CD4-positive, alpha-beta T cell treated with Interleukin-4 for 4 hours (primary cell): ENCODE results near the gene TACR1.

Source experiments
- DNase-seq: peaks from one replicate; pipeline ENCODE4 v3.0.0-alpha.2; 2020

Gene TACR1

DNA sequence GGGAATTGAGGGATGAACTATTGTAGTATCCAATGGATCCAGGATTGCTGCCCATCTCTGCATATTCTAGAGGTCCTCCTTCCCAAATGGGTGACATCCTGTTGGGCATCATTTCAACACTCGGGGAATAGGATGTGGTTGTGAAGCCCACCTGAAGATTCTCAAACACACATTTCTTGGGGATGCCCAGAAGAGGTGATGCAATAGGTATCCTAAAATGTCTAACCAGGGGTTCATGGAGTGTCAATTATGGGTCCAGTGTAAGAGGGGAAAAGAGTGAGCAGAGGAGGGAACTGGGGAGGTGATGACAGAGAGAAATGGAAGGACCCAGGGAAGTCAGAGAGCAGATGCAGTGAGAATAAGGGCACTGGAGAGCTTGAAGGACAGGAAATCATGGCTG is 188.7 kb downstream of the TACR1 start:
- no peak for DNase-seq

DNA sequence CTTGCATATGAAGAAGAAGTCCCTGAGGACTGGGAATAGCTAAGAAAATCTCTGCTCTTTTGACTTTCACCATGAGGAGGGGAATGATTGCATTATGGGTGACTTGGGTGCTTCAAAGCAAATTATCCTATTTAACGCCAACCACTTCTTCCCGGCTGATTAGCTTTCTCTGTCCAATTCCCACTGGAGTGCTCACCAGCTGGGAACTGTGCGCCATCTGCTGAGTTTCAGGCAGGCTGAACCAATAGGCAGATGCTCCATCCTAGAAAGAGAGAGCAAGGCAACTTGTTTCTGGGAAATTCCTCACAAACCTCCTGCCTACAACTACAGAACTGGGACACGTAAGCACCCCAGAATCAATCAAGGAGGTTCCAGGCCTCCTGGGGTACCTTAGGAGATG is 191.5 kb downstream of the TACR1 start:
- no peak for DNase-seq

DNA sequence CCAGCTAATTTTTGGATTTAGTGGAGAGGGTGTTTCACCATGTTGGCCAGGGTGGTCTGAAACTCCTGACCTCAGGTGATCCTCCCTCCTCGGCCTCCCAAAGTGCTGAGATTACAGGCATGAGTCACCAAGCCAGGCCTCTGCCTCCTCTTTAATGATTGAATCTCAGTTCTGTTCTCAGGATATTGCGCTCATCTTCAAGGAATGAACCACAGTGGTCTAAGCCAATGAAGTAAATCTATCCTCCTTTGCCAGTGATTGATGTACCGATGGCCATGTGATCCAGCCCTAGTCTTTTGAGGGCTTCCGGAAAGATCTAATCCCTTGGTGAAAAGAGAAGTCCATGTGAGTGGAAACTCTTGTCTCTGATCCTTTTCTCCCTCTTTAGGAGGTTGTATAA is 192.3 kb downstream of the TACR1 start:
- no peak for DNase-seq

DNA sequence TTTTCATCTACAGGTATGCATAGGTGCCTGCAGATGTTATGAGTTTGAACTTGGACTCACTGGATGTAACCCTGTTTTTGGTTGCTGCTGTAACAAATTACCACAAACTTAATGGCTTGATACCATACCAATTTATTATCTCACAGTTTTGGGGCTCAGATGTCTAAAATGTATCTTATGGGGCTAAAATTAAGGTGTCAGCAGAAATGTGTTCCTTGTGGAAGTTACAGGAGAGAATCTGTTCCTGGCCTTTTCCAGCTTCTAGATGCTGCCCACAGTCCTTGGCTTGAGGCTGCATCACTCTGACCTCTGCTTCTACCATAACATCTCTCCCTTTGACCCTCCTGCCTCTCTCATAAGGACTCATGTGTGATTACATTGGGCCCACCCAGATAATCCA is 193.3 kb downstream of the TACR1 start:
- no peak for DNase-seq

DNA sequence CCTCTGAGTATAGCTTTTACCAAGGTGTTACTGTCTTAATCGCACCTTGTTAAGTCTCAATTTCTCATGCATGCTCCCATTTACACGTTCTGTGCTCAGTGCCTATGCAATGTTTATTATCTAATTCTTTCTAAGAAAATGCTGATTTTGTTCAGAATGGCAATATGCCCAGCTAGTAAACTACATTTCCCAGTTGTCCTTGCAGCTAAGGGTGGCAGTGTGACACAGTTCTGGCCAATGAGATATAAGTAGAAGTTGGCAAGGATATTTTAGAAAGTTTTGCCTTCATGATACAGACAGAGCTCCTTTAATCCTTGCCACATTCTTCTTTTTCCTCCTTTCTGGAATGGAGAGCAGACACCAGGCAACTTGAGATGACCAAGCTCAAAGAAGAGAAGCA is 195.5 kb downstream of the TACR1 start:
- no peak for DNase-seq

DNA sequence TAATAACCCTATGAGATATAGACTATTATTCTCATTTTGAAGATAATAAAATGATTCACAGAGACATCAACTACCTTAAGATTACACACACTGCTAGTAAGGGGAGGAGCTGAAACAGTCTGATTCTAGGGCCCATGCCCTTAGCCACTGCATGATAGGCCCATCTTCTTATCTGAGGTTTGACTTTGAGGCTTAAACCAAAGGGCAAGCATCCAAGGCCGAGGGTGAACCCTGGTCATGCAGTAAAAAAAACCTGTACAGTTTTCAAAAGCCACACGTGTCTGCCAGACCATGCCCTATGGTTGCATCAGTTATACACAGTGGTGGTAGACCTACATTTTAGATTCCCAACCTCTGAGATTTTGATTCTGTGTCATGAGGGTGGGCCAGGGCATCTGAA is 196.0 kb downstream of the TACR1 start:
- DNase-seq, result no peak

DNA sequence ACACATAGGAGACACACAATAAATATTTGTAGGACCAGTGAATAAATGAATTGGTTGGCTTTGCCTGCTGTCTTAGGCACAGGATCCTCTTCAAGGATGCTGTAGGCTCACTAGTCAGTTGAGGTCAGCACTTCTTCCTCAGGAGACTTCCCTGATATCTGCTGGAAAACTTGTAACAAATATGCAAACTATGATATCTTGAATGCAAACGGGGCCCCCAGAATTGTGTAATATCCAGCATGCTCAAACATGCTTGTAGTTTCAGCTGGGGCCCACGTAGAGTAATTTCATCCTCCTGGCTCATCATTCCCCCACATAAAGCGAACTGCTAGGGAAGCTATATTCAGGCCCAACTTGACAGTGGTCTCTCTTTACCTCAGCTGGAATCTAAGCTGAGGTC is 197.3 kb downstream of the TACR1 start:
- no peak for DNase-seq

DNA sequence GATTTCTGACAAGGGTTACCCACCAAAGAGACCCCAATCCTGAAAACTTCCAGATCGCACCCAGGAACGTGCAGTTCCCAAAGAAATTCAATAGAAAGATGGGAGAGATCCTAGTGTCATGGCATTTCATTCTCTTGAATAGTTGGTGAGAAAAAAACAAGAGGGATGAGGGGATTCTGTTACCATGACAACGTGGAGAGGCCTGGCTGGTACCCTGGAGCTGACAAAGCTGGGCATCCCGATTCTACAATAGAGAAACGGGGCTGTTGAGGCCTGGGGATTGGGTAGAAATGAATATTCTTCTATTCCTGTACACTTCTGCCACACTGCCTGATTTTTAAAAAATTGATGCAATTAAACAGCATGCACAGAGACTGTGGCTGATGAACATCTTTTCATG is 199.9 kb downstream of the TACR1 start:
- DNase-seq, result no peak
